Measurements from ENCODE around the gene KCTD13.
"Not testable (repeated sequence)": the region's sequence is repeated elsewhere in the genome, so short reads cannot be mapped to it uniquely, and the experiment has no call there.

KCTD13 gene, protein sequence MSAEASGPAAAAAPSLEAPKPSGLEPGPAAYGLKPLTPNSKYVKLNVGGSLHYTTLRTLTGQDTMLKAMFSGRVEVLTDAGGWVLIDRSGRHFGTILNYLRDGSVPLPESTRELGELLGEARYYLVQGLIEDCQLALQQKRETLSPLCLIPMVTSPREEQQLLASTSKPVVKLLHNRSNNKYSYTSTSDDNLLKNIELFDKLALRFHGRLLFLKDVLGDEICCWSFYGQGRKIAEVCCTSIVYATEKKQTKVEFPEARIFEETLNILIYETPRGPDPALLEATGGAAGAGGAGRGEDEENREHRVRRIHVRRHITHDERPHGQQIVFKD

GRCh38 chr16:29925781-29926710 lies at the start of gene KCTD13:
KCTD13 (minus strand) TSS chr16:29926226; CDS start chr16:29926033, 193 bp downstream.
- DNase-seq, result peak; percentile 79

DNA sequence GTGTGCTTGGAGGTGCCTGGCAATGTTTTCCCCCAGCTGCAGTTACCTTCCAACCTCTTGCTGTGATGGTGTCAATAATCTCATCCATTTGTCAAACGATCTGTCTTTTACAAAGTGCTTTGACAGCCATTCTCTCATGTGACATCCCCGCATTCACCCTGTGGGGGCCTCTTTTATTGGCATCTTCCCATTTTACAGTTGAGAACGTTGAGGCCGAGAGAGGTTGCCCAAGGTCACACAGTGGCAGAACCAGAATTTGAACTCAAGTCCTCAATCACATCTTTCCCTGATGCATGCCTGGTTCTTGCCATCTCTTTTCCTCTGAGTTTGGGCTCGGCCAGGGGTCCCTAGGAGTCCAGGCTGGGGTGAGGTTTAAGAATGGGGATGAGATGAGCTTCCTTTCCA lies 49.1 kb upstream of the KCTD13 start:
- no peak for DNase-seq

GRCh38 chr16:29974291-29975133 lies 48.5 kb upstream of the KCTD13 start:
- DNase-seq, result no peak

GRCh38 chr16:29973384-29974246 lies 47.6 kb upstream of the KCTD13 start, which contains the start of gene TAOK2:
TAOK2 (plus strand) TSS chr16:29973868; CDS start chr16:29977773, 3,905 bp downstream.
- DNase-seq, result peak; percentile 99

DNA sequence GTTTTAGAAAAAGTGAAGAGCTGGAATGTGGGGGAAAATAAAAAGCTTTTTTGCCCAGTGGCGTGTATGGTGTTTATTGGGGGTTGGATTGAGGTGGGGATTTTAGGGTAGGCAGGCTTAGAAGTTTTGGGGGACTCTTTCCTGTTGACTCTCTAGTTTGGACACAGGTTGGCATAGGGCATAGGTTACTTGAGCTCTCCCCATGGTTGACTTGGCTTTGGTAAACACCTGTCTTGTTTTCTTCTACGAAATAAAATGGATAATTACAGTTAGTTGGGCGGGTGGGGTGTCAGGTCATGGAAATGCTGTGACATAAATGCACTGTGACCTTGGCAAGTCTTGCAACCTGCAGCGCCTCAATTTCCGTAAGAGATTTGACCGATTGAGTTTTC lies 47.0 kb upstream of the KCTD13 start:
- DNase-seq, result no peak

DNA sequence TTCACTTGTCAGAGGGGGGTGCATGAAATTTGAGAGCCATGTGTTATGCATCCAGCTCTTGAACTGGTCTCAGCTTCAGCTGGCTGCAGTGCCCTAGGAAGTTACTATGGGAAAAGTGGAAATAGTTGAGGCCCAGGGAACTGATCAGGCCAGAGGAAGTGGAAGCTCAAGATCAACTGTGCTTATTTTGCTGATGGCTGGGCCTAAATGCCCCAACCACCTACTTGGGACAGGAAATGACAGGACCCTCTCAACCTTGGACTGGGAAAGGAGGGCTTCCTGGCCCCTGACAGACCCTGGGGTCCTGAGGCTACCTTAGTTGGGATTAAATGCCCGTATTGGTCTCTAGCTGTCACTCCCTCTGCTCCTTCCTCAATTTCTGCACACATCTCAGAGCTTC lies 46.5 kb upstream of the KCTD13 start:
- DNase-seq, result no peak

DNA sequence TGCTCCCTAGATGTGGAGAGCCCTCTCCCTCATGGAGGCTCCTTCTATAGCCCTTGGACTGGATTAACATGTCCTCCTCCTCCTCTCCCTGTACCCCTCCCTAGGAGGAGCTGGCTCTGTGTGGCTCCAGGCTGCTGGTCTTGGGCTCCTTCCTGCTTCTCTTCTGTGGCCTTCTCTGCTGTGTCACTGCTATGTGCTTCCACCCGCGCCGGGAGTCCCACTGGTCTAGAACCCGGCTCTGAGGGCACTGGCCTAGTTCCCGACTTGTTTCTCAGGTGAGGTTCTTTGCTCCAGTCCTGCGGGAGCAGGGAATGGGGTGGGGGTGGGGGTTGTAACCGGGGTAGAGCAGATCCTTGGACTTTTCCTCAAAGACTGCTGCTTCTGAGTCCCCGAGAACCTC lies 45.3 kb upstream of the KCTD13 start:
- no peak for DNase-seq

DNA sequence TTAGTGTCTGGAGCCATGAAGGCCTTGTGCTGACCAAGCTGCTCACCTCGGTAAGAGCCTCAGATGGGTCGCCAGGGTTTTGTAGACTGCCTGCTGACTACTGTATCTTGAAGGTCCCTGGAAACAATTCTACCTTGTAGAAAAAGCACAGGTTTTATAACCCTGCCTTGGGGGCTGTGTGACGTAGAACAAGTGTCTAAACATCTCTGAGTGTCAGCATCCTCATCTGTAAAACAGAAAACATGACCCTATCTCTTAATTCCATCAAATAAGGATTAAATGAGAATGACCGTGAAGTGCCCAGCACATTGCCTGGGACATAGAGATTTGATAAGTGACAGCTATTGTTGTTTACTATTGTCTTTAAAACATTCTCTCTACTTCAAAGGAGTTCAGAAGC lies 42.2 kb upstream of the KCTD13 start:
- DNase-seq, result no peak

GRCh38 chr16:29963021-29963743 lies 37.2 kb upstream of the KCTD13 start:
- DNase-seq, result no peak

DNA sequence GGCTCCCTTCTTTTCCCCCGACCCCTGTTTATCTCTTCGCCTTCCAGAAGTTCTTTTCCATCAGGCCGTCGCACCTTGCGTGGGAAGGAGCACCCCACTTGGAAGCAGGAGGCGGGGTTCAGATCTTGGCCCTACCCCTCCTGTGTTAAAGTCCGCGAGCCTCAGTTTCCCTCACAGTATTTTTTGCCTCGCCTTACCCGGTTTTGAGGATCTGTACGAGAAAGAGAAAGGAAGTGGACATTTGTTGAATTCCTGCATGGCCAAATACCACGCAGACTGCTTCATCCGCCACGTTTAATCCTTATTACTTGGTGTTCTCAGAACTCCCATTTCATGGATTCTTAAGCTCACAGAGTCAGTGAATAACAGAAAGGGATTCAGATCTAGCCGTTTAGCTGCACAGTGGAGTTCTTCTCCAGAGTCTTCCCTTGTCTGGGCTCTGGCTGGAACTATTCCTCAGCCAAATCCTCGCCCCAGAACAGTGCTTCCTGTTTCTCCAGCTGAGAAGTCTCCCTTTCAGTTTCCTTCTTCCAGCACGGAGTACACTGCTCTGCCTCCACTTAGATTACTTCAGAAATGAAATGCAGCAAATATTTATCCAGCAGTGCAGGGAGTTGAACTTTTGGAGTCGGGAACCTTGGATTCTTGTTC lies 36.4 kb upstream of the KCTD13 start:
- DNase-seq, result peak; percentile 56

DNA sequence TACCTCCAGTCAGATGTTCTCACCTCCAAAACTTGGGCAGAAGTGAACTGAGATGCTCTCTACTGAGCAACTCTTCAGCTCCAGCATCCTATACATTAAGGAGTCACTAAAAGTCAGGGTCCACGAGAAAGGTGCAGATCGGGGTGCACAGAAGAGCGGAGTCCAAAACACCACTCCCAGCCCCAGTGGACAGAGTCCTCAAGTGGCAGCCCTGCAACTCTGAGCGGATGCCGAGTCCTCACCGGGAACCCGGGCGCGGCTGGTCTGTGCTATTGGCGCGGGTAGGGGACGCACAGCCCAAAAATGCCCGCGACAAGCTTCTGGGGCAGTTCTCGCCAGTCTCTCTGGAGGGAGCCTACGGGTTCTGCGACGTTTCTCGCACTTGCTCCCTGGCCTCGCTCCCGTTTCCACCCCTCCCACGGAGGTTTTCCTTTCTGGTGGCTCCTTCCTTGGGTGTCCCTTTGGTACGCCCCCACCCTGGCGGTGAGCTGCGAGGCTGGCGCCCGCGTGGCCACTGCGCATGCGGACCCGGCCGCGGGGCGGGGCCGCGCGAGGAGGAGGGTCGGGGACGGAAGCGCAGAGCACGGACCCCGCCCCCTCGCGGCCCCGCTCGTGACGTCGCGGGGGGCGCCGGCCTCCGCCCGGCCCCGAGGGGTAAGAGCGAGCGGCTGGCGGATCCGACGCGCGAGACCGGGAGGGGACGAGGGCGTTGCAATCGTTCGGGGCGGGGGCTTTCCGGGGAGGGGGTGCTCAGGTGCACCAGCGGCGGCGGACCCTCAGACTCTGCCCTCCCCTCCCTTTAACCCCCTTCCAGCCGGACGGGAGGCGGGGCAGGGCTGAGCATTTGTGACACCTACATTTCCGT lies 35.7 kb upstream of the KCTD13 start, which contains the start of gene TMEM219:
TSS of gene TMEM219 (plus strand) at position 601 of the 865 bp plus-strand sequence. CDS start 1,065 bp downstream, outside the sequence.
- DNase-seq, result peak; percentile 88

- DNase-seq, result no peak
Observed at GRCh38 chr16:29961127-29961478, 35.1 kb upstream of the KCTD13 start.

DNA sequence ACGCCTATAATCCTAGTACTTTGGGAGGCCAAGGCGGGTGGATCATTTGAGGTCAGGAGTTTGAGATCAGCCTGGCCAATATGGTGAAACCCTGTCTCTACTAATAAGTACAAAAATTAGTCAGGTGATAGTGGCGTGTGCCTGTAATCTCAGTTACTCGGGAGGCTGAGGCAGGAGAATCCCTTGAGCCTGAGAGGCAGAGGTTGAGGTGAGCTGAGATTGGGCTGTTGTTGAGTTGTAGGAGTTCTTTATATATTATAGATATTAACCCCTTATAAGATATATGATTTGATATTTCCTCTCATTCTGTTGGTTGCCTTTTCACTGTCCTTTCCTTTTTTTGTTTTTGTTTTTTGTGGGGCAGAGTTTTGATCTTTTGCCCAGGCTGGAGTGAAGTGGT lies 33.8 kb upstream of the KCTD13 start:
- DNase-seq, result not testable (repeated sequence)

DNA sequence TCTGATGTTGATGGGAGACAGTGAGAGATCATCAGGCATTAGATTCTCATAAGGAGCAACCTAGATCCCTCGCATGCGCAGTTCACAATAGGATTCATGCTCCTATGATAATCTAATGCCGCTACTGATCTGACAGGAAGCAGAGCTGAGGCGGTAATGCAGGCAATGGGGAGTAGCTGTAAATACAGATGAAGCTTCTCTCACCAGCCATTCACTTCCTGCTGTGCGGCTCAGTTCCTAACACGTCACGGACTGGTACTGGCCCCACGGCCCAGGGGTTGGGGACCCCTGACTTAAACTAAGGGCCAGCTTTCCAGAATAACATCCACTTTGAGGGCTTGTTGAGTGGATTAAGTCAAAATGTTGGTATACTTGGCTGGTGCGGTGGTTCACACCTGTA lies 33.3 kb upstream of the KCTD13 start:
- DNase-seq, result no peak

DNA sequence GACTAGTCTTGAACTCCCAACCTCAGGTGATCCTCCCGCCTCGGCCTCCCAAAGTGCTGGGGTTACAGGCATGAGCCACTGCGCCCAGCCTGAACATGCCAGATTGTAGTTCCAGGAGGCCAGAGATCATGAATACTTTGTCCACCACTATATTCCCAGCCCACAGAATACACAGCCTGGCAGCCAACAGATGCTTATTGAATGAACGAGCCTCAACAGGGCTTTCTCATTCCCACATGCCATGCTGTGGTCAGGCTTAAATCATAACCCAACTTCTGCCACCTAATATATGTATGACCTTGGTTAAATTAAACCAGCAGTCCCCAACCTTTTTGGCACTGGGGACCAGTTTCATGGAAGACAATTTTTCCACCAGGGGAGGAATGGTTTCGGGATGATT lies 32.7 kb upstream of the KCTD13 start:
- DNase-seq, result no peak

GRCh38 chr16:29951625-29952365 lies 25.8 kb upstream of the KCTD13 start:
- DNase-seq, result no peak

GRCh38 chr16:29950806-29951461 lies 24.9 kb upstream of the KCTD13 start:
- no peak for DNase-seq

- DNase-seq, result no peak
Observed at GRCh38 chr16:29947897-29948296, 21.9 kb upstream of the KCTD13 start.

Measured in MV-4-11 (cell line).